T-helper 2 cell treated with Interferon-gamma antibody and Interleukin-4, amounts not matched to agents 100 ng/mL and 5 ng/mL, for 36 hours (primary cell): Measurements from ENCODE around the gene CDKN2A. TPM values are rescaled to one million over a fixed set of nuclear protein-coding genes. Genes with fewer than 3 reads are reported as not detected.

Experiments
- intact Hi-C: fragments of 100-400 bp; cut with micrococcal nuclease; formaldehyde crosslinking; loops from one replicate; pipeline ENCODE4 v1.15.1; 2023
- total RNA-seq: library from RNA; stranded (reverse); gene quantifications from 2 replicates; pipeline ENCODE4 v1.2.3, GENCODE V29; 2022

The CDKN2A gene
- total RNA-seq: 21.2 and 24.1 TPM in 2 replicates

DNA sequence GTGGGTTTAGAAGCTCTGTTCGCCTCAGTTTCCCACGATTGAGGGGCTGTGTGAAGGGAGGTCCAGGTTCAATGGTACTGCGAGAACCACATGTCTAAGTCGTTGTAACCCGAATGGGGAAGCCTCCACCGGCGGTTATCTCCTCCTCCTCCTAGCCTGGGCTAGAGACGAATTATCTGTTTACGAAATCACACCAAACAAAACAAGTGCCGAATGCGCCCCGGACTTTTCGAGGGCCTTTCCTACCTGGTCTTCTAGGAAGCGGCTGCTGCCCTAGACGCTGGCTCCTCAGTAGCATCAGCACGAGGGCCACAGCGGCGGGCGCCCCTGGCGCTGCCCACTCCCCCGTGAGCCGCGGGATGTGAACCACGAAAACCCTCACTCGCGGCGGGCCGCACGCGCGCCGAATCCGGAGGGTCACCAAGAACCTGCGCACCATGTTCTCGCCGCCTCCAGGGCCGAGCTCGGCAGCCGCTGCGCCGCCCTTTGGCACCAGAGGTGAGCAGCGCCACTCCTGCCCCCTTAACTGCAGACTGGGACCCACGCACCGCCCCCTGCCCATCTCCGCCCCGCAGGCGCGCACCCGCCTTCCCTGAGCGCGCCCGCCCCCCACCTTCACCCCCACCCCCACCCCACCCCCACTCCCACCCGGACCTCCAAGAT lies at the start of gene CDKN2A:
Gene CDKN2A, minus strand, starts transcription at position 500 of the 663 bp plus-strand sequence.
- intact Hi-C loops: loop anchor here (1.0 to 10.0 kb wide), 6 partner anchors 19 to 1371 kb away; partner anchors contain the start of genes KLHL9 and MLLT3

DNA sequence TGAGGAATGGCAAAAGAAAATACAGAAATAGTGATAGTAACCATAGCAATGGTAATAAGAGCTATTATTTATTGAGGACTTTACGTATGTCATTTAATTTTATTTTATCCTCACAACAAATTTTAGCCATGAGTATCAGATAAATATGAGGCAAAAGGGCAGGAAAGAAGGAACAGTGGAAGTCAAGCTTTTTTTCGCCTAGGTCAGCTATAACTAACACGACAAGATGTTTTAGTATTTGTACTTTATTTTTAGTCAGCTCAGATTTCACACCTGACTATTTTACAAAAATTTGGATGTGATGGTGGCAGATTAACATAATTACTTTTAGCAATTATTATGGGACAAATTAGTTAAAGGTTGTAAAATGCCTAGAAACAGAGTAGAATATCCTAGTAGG lies 49.7 kb upstream of the CDKN2A start:
- intact Hi-C loops: loop anchor here (5.0 kb wide), 1 partner anchor 33 kb away; no protein-coding TSS in a partner anchor

DNA sequence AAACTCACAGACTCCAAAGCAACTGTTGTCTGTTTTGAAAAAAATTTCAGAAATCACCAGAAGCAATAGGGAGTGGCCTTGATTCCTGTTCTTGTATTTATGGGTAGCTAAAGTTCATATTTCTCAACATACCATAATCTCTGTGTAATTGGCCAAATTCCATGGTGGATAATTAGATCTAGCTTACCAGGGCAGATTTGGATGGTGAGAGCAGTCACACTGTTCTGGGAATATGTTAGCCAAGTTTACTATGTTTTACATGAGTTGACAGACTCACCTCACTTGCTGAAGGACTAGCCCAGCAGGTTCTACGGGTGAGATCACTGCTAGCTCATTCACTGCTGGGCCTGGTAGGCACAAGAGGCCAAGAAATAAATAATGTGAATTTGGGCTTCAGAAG lies 47.6 kb upstream of the CDKN2A start:
- intact Hi-C loops: loop anchor here (5.0 kb wide), 1 partner anchor 36 kb away; no protein-coding TSS in a partner anchor

DNA sequence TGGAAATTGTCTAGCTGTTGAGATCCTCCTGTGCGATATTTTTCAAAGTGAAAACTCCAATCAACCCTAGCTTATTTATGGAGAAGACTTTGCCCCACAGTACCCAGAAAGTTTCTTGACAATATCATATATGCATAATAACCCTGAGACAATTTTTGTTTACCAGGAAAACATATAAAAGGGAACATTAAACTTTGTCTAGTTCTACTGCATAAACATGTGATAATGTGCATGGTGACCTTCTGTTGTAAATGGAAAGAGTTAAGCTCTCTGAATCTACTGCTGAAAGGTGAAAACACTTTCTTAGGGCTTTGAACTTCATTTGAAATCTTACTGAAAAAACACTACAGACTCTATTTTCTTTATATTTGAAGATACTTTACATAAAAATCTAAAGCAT lies 47.2 kb upstream of the CDKN2A start:
- intact Hi-C loops: loop anchor here (5.0 kb wide), 1 partner anchor 36 kb away; no protein-coding TSS in a partner anchor

DNA sequence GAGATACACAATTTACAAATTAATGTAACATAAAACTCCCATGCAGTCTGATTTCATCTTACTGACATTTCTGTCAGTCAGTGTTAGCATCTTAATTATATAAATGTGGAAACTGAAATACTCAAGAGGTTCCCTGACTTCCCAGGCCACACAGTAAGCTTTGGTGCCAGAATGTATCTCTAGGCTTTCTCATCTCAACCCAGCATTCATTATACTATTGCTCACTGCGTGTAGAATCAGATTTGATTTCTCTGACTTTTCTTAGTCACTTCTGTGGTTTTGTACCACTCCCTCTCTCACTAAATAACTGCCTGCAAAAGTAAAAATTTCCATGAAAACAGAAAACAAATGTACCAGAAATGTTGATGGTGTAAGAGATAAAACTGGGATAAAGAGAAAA lies 46.6 kb upstream of the CDKN2A start:
- intact Hi-C loops: loop anchor here (5.0 kb wide), 1 partner anchor 37 kb away; no protein-coding TSS in a partner anchor

DNA sequence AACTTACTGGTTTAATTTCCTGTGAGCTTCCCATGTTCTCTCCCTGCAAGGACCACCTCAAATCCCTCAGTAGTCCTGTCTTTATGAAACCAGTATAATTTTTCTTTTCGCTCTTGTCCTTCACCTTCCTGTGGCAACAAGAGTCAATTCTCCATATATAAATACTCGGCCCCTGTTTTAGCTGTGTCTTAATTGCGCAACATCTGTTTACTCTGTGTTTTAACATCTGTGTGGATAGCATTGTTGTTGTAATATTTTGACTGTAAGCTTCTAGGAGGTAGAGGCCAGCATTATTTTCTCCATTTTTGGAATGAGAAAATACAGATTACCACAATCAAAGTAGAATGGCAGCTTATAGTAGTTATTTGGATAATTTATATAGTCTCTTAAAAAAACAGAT lies 45.1 kb upstream of the CDKN2A start:
- intact Hi-C loops: loop anchor here (5.0 kb wide), 1 partner anchor 63 kb away; no protein-coding TSS in a partner anchor

DNA sequence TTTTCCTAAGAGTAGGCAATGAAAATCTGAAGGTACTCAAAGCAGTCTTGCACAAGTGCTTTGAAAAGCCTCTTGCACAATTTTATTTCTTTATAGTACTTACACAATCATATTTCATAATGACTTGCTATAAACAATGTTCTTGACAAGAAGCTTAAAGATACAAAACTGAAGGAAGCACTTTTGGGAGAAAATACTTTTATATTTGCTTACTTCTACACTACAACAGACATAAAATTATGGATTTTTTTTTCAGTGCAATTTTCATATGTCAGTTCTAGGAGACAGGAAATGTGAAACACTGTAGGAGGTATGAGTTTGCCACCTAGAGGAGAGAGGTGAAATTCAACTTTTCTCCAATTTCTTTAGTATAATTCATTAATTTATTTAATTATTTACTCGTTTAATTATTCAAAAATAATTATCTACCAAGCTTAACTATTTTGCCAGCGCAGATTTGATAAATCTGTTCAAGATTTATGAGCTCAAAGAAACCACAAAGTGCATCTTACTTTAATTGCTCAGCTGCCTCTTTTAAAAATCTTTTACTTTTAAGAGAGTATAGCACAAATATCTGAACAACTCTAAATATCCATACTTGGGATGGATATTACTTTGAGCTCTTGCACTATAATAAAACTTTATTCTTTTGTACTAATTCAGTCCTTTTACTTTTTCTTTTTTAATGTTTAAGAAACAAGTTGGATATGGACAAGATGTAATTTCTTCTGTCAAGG lies 43.9 kb upstream of the CDKN2A start:
- intact Hi-C loops: loop anchor here (1.0 to 5.0 kb wide), 2 partner anchors 64 to 225 kb away; no protein-coding TSS in a partner anchor

DNA sequence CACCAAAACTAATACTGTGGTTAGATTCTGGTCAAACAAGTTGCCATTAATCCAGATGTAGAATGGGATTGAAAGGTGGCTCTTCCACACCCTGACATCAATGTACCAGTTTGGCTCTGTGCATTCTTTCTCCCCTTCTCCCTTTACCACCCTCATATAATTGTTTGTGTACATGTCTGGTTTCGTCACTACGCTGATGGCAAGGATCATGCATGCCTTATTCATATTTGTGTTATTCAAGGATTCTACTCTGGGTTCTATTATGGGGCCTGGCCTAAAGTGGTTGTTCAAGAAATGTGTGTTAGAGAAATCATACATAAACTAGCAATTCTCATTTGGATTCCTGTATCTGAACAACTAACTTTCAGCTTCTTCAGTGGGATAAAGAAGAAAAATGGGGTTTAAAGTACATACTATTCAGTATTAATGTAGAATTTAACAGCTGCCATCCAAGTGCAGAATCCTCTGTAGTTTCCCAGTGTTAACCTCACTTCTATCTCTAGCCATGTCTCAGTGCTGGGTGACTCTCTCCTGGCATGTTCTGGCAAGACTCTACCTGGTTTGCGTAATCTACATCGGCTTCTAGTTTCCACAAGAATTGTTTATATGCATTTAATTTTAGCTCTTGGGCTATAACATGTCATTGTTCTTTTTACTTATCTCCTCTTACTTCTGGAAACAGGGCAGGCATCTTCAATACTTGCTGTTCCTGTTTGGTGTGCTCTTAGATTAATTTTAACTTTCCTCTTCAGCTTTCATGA lies 42.9 kb upstream of the CDKN2A start:
- intact Hi-C loops: loop anchor here (5.0 kb wide), 1 partner anchor 65 kb away; no protein-coding TSS in a partner anchor

DNA sequence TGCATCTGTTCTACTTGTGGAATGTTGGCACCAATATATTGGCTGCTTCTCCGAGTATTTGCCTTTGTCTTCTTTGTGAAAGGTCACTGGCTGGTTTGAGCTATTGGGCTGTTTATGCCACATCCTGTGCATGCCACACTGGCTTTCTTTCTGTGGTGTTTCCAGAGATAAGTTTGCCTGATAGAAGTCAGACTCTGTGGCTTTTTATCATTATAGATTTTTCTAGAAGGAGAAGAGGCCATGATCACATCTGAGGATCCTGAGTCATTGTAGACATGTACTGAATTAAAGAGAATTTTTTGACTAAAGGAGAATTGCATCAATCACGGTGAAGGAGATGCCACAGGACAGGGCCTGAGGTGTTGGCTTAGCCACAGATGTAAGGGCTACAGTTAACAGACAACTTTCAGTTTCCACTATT lies 41.4 kb upstream of the CDKN2A start:
- intact Hi-C loops: loop anchor here (5.0 kb wide), 1 partner anchor 67 kb away; no protein-coding TSS in a partner anchor

DNA sequence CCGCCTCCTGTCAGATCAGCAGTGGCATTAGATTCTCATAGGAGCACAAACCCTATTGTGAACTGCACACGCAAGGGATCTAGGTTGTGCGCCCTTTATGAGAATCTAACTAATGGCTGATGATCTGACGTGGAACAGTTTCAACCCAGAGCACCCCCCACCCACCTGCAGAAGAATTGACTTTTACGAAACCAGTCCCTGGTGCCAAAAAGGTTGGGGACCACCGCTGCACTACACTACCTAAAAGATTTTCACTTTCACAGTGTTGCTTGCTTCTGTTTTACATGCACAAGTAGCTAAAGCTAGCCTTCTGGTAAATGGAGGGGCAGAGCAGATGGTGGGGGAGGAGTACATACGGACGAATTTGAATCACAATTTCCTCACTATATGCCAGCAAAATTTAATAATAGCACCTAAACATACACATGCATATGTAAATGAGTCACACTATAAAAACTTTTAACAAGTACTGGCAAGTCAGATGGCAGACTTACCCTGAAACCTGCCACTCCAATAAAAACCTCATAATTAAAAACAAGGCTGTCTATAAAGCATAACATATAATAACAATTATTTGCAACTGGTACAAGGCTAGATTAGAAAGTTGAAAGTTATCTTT lies 38.9 kb upstream of the CDKN2A start:
- intact Hi-C loops: no loop called here

DNA sequence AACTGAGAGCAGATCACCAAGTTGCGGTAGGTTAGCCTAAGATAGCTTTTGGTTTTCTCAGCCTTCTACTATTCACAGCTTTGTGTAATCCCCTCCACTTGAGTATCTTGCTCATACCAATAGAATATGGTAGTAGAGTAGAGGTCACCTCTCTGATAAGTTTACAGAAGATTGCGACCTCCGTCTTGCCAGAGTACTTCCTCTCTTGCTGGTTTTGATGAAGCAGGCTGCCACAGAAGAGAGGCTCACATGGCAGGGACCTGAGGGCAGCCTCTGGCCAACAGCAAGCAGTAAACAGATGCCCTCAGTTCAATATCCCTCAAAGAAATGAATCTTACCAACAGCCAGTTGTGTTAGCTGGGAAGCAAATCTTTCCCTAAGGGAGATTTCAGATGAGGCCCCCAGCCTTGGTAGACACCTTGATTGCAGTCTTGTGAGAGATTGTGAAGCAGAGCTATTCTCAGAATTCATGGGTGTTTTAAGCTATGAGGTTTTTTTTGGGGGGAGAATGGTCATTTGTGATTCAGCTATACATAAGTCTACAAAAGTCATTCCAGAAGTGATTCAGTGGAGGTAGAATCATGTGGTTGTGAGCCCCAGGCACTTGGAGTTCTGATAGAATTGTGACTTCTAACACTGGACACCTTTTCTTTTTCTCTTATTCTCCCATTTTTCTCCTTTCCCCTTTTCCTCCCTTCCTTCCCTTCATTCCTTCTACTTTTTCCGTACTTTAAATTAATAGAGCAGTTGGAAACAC lies 37.6 kb upstream of the CDKN2A start:
- intact Hi-C loops: loop anchor here (2.0 kb wide), 1 partner anchor 23 kb away; the partner anchor contains the start of gene CDKN2B

DNA sequence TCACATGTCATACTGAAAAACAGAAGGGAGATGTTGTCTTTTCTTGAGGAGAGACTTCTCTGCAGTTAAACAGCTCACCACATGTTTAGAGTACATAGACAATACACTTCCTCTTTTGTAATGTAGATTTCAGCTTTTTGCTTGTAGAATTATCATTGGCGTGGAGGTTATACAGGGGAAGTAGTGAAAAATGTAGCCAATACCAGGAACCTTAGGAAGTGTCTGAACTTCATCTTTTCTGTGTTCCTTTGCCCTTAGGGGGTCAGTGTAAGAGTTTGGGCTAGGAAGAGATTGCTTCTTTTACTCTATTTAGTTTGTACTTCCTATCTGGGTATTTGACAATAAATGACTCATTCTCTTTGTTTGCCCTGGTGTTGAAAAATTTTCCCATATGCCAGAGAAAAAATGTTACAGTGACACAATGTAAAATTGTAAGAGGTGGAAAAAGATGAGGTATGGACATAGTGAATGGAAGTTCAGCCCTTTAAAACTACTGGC lies 36.0 kb upstream of the CDKN2A start:
- intact Hi-C loops: loop anchor here (2.0 kb wide), 1 partner anchor 21 kb away; the partner anchor contains the start of gene CDKN2B

DNA sequence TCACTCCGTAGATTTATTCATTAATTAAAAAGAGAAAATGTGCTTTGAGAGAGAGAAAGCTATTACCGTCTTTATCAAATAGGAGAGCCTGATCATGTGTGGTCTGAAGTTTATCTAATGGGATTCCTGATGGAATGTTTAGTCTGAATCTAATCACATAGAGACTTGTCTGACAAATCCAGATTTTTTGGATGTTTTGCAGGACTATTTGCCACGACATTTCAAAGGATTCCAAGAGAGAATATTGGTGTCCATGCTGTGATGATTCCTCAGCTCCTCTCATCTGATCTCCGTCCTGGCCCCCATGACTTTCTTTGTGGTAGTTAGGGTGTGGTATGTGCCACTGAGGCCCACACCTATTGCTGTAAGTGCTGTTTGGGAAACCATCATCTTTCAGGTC lies 35.0 kb upstream of the CDKN2A start:
- intact Hi-C loops: no loop called here

DNA sequence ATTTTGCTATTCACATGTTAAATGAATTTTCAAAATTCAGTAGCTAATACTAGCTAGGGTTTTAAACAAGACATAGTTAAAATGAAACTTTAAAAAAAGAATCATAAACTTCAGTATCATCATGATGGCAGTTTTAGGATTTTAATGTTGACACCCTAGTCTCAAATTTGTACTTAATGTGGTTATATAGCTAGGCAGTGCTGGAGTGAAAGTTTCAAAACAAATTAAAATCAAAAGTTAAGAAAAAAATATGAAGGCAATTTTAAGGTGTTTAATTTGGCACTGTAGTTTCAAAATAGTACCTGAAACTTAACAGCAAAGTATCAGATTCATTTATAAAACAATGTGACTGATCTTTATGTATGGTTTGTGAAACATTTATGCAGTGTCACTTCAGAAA lies 34.2 kb upstream of the CDKN2A start:
- intact Hi-C loops: no loop called here

DNA sequence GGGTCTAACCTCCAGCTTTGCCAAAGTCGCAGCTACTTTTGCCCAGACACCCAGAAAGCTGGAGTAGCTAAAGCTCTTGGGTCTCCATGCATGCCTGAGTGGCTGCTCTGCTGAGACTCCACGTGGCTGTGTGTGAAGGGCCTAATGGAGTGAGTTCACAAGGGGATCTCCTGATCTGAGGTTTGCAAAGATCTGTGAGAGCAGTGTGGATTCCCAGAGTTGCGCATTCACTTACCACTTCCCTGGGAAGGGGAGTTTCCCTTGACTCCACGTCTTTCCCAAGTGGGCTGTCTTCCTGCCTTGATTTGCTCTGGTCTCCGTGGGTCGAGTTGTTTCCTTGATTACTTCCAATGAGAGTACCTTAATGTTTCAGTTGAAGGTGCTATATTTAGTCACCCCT lies 32.5 kb upstream of the CDKN2A start:
- intact Hi-C loops: no loop called here

DNA sequence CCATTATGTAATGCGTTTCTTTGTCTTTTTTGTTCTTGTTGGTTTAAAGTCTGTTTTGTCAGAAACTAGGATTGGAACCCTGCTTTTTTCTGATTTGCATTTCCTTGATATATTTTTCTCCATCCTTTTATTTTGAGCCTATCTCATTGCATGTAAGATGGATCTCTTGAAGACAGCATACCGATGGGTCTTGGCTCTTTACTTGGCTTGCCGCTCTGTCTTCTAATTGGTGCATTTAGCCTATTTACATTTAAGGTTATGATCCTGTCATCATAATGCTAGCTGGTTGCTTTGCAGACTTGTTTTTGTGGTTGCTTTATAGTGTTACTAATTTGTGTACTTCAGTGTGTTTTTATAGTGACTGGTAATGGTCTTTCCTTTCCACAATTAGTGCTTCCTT lies 28.2 kb upstream of the CDKN2A start:
- intact Hi-C loops: loop anchor here (5.0 kb wide), 1 partner anchor 45 kb away; no protein-coding TSS in a partner anchor

DNA sequence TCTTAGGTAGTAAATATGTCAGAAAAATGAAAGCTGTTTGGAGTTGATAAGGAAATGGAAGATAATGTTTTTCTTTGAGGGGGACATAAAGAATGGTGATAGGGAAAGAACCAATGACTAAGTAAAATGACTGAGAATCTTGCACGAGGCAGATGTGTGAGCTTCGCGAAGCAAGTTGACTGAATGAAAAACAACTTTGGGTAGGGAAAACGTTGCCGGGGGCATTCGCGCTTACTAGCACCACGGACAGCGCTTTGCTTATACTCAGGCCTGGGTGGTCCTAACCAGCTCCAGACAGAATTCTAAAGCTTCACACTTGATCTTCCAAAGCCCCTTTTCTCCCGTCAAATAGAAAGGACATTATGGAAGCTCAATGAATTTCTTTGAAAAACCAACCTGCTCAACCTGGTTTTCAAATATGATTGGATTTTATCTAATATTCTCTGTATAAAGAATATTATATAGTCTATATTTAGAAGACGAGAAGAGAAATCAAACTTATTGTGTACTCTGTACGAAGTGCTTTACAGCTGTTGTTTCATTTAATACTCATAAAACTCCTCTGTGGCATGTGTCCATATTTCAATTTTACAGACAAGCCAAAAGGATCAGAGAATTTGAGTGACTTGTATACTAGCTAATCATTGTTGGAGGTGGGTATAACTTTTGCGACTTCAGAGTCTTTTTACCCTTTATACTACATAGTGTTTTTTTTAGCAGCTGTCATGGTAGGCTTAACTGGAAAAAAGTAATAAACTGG lies 16.9 kb upstream of the CDKN2A start:
- intact Hi-C loops: no loop called here

DNA sequence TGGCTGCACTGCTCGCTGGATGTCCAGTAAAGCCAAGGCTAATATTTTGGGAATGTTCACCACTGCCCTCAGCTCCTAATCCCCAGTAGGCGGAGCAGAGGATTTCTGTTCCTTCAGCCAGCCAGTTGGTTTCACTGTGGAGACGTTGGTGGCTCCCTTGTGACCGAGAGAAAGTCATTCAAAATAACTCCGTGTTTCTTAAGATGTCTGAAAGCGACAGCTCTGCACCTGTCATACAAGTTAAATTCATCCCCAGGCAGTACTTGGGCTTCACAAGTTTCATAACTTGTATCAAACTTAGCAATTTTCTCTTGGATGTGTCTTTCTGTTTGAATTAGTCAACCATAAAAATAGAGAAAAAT lies 15.3 kb upstream of the CDKN2A start:
- intact Hi-C loops: loop anchor here (1.0 to 10.0 kb wide), 5 partner anchors 21 to 1815 kb away; partner anchors contain the start of gene ELAVL2
